Panc1 (cell line): ENCODE results near the gene GABRB1. TPM values are rescaled to one million over a fixed set of nuclear protein-coding genes. Genes with fewer than 3 reads are reported as not detected.

Source experiments
- ATAC-seq: fragments of 200-7000 bp; cut with Tn5 transposase; 2 replicates; pipeline ENCODE4 v1.9.1; 2020; ENCODE audit warnings: mild to moderate bottlenecking, moderate library complexity
- BruUV-seq: library from RNA; stranded (reverse); fragments of 400-500 nt; replicated peaks from 2 replicates; lab custom pipeline; 2021; lab: Mats Ljungman, UMichigan
- CTCF ChIA-PET: fragments of 300-600 bp; sonication (Branson Sonifier 250); formaldehyde crosslinking; loops from one replicate; lab custom pipeline; 2022; ENCODE audit warnings: antibody characterized with exemption; lab: Charles Lee
- POLR2A ChIA-PET: fragments of 300-600 bp; sonication (Branson Sonifier 250); formaldehyde crosslinking; loops from one replicate; lab custom pipeline; 2022; ENCODE audit warnings: antibody characterized with exemption; lab: Charles Lee
- DNase-seq: peaks from one replicate; pipeline ENCODE4 v3.0.0-alpha.2; 2010; ENCODE audit warnings: low read depth, low spot score
- H3K27ac ChIP-seq: 2 replicates; pipeline ENCODE4 v1.5.1; 2011; ENCODE audit warnings: mild to moderate bottlenecking, low read length, inconsistent platforms
- H3K27me3 ChIP-seq: fragments of 200-500 bp; sonication (Bioruptor generic); 2 replicates; pipeline ENCODE4 v1.6.0; 2014; ENCODE audit warnings: low read length, inconsistent platforms; ENCODE audit not compliant: control insufficient read depth, insufficient read depth
- H3K36me3 ChIP-seq: fragments of 200-500 bp; sonication (Bioruptor generic); 2 replicates; pipeline ENCODE4 v1.5.1; 2014; ENCODE audit warnings: inconsistent platforms, mild to moderate bottlenecking, low read length, moderate library complexity; ENCODE audit not compliant: control insufficient read depth, insufficient read depth
- H3K4me1 ChIP-seq: 2 replicates; pipeline ENCODE4 v1.5.1; 2011; ENCODE audit warnings: inconsistent platforms, mild to moderate bottlenecking, low read length, moderate library complexity; ENCODE audit not compliant: control insufficient read depth, insufficient read depth
- H3K4me3 ChIP-seq, 2 experiments: 2 replicates each; pipeline ENCODE4 v1.5.1; 2011 to 2012; ENCODE audit warnings: low read depth in 2 of 2, low read length in 2 of 2, mild to moderate bottlenecking in 2 of 2, inconsistent platforms in 1 of 2, moderate library complexity in 1 of 2
- H3K9me3 ChIP-seq: fragments of 200-500 bp; sonication (Bioruptor generic); 2 replicates; pipeline ENCODE4 v1.5.1; 2014; ENCODE audit warnings: low read depth, mild to moderate bottlenecking, inconsistent platforms, low read length, moderate library complexity; ENCODE audit not compliant: control insufficient read depth, insufficient read depth
- POLR2AphosphoS5 ChIP-seq: IDR thresholded peaks from 2 replicates; pipeline ENCODE4 v1.6.1; 2012; ENCODE audit warnings: mild to moderate bottlenecking, low read depth, low read length, moderate library complexity
- SIN3A ChIP-seq: IDR thresholded peaks from 2 replicates; pipeline ENCODE4 v1.6.1; 2012; ENCODE audit warnings: low read depth, mild to moderate bottlenecking, low read length, moderate library complexity, borderline replicate concordance; ENCODE audit not compliant: insufficient read depth
- TCF7L2 ChIP-seq: IDR thresholded peaks from 2 replicates; pipeline ENCODE4 v1.6.1; 2011; ENCODE audit warnings: mild to moderate bottlenecking, low read depth, low read length, inconsistent platforms
- in situ Hi-C: cut with HindIII; loops from 2 replicates; pipeline ENCODE4 v1.10.0; 2016; ENCODE audit warnings: low sequenced_read_pairs, low pct_unique_long_range_greater_than_20kb
- intact Hi-C: fragments of 100-400 bp; cut with micrococcal nuclease; formaldehyde crosslinking; loops from one replicate; pipeline ENCODE4 v1.10.0; 2022; ENCODE audit not compliant: unreplicated experiment
- total RNA-seq: library from RNA; stranded (reverse); gene quantifications from one replicate; pipeline ENCODE4 v1.2.1, GENCODE V29; 2021; ENCODE audit not compliant: unreplicated experiment
- TF ChIP-seq, protein P1 (sequence below): fragments of 450-650 bp; IDR thresholded peaks from 2 replicates; pipeline ENCODE4 v1.5.1; 2017; ENCODE audit warnings: mild to moderate bottlenecking
- TF ChIP-seq, protein P2 (sequence below), 2 experiments: IDR thresholded peaks; 2 replicates each; pipeline ENCODE4 v1.6.1; 2011 to 2012; ENCODE audit warnings: low read depth in 2 of 2, control low read depth in 1 of 2, low read length in 1 of 2, mild to moderate bottlenecking in 1 of 2, moderate library complexity in 1 of 2; ENCODE audit not compliant: insufficient read depth in 1 of 2

Gene GABRB1
- total RNA-seq, 1 experiment from 2014 or later: not detected

DNA sequence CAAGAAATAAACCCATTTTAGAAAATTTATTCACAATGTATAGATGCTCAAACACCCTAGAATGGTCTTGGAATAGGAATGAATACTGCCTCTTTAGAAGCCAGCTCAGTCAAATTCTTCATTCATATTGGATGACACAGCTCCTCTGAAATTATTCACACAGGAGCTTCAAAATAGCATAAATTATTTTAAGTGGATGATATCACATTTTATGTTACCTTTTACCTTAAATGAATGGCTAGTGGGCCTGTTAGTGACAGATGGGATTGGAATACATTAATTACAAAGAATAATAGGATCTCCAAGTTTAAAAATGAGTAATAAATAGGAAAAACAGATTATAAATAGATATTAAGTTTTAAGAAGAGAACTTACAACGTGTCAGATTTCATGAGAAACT lies 184.4 kb downstream of the GABRB1 start:
- TF ChIP-seq, protein P1, sequence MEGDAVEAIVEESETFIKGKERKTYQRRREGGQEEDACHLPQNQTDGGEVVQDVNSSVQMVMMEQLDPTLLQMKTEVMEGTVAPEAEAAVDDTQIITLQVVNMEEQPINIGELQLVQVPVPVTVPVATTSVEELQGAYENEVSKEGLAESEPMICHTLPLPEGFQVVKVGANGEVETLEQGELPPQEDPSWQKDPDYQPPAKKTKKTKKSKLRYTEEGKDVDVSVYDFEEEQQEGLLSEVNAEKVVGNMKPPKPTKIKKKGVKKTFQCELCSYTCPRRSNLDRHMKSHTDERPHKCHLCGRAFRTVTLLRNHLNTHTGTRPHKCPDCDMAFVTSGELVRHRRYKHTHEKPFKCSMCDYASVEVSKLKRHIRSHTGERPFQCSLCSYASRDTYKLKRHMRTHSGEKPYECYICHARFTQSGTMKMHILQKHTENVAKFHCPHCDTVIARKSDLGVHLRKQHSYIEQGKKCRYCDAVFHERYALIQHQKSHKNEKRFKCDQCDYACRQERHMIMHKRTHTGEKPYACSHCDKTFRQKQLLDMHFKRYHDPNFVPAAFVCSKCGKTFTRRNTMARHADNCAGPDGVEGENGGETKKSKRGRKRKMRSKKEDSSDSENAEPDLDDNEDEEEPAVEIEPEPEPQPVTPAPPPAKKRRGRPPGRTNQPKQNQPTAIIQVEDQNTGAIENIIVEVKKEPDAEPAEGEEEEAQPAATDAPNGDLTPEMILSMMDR: no peak
- TF ChIP-seq SIN3A: no peak
- no peak for TF ChIP-seq TCF7L2
- TF ChIP-seq POLR2AphosphoS5: no peak
- TF ChIP-seq, protein P2, sequence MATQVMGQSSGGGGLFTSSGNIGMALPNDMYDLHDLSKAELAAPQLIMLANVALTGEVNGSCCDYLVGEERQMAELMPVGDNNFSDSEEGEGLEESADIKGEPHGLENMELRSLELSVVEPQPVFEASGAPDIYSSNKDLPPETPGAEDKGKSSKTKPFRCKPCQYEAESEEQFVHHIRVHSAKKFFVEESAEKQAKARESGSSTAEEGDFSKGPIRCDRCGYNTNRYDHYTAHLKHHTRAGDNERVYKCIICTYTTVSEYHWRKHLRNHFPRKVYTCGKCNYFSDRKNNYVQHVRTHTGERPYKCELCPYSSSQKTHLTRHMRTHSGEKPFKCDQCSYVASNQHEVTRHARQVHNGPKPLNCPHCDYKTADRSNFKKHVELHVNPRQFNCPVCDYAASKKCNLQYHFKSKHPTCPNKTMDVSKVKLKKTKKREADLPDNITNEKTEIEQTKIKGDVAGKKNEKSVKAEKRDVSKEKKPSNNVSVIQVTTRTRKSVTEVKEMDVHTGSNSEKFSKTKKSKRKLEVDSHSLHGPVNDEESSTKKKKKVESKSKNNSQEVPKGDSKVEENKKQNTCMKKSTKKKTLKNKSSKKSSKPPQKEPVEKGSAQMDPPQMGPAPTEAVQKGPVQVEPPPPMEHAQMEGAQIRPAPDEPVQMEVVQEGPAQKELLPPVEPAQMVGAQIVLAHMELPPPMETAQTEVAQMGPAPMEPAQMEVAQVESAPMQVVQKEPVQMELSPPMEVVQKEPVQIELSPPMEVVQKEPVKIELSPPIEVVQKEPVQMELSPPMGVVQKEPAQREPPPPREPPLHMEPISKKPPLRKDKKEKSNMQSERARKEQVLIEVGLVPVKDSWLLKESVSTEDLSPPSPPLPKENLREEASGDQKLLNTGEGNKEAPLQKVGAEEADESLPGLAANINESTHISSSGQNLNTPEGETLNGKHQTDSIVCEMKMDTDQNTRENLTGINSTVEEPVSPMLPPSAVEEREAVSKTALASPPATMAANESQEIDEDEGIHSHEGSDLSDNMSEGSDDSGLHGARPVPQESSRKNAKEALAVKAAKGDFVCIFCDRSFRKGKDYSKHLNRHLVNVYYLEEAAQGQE (IDR thresholded peaks at IDR 0.05; ENCODE audit: insufficient read depth in 1 of 2, low read depth in 2 of 2, low read length in 1 of 2): no peak
- BruUV-seq: no TSS peak
- H3K36me3 ChIP-seq: no peaks in the 10 kb centered on the region
- POLR2A ChIA-PET: no interaction called here
- H3K4me3 ChIP-seq: no peak overlapping the region
- no peaks in the 10 kb centered on the region for H3K4me1 ChIP-seq
- in situ Hi-C loops (no loop called here), intact Hi-C loops (no loop called here)
- no peak for DNase-seq
- H3K27ac ChIP-seq: no peak overlapping the region
- no peaks in the 10 kb centered on the region for H3K27me3 ChIP-seq
- ATAC-seq: no peak
- CTCF ChIA-PET: no interaction called here
- H3K9me3 ChIP-seq: no peaks in the 10 kb centered on the region

DNA sequence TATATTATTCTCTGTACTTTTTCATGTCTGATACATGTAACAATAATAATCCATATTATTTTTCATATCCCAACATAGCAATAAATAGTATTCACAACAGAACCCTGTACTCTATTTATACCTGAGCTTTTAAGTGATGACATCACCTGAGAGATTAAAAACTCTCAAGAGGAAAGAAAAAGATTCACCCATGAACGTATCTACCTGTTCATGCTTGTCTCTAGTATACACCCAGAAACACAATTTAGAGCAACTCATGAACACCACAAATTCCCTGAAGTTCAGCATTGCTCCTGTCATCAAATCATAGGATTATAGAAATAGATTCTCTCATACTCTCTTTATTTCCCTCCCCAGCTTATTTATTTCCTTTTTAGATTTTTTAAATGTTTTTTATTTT lies 185.9 kb downstream of the GABRB1 start:
- POLR2A ChIA-PET: no interaction called here
- in situ Hi-C loops (no loop called here), intact Hi-C loops (no loop called here)
- no peak for ATAC-seq
- BruUV-seq: no TSS peak
- TF ChIP-seq, protein P1: no peak
- no peak for TF ChIP-seq POLR2AphosphoS5
- no peak for TF ChIP-seq SIN3A
- TF ChIP-seq, protein P2 (IDR thresholded peaks at IDR 0.05; ENCODE audit: insufficient read depth in 1 of 2, low read depth in 2 of 2, low read length in 1 of 2): no peak
- no peak for TF ChIP-seq TCF7L2
- H3K4me3 ChIP-seq: no peak overlapping the region
- CTCF ChIA-PET: no interaction called here
- DNase-seq: no peak
- H3K36me3 ChIP-seq: no peaks in the 10 kb centered on the region
- no peak overlapping the region for H3K27ac ChIP-seq
- no peaks in the 10 kb centered on the region for H3K9me3 ChIP-seq
- H3K4me1 ChIP-seq: no peaks in the 10 kb centered on the region
- no peaks in the 10 kb centered on the region for H3K27me3 ChIP-seq
